RWPE2 (cell line): Measurements from ENCODE around the gene GNGT2.
A peak's percentile ranks its signal among the peaks of the same experiment; 100 is the strongest.

Experiments
- ATAC-seq: fragments of 200-7000 bp; cut with Tn5 transposase; 3 replicates; pipeline ENCODE4 v1.9.1; 2021; ENCODE audit warnings: low read depth
- DNase-seq: peaks from one replicate; pipeline ENCODE4 v3.0.0-alpha.2; 2020; ENCODE audit warnings: low spot score
- H3K27ac ChIP-seq: fragments of 450-650 bp; 2 replicates; pipeline ENCODE4 v1.5.1; 2017; ENCODE audit warnings: mild to moderate bottlenecking; ENCODE audit not compliant: poor library complexity, severe bottlenecking
- H3K27me3 ChIP-seq: fragments of 250-450 bp; sonication (Bioruptor Pico); 2 replicates; pipeline ENCODE4 v1.5.1; 2021; ENCODE audit warnings: mild to moderate bottlenecking, moderate library complexity; ENCODE audit not compliant: insufficient read depth, poor library complexity, severe bottlenecking
- H3K36me3 ChIP-seq: fragments of 250-450 bp; sonication (Bioruptor Pico); 2 replicates; pipeline ENCODE4 v1.5.1; 2020; ENCODE audit warnings: low read depth, mild to moderate bottlenecking, moderate library complexity
- H3K4me1 ChIP-seq: fragments of 250-450 bp; sonication (Bioruptor Pico); 2 replicates; pipeline ENCODE4 v1.5.1; 2021; ENCODE audit warnings: mild to moderate bottlenecking, moderate library complexity; ENCODE audit not compliant: insufficient read depth, poor library complexity, severe bottlenecking
- H3K4me3 ChIP-seq: fragments of 250-450 bp; sonication (Bioruptor Pico); 2 replicates; pipeline ENCODE4 v1.5.1; 2021; ENCODE audit warnings: mild to moderate bottlenecking, moderate library complexity; ENCODE audit not compliant: severe bottlenecking
- H3K9me3 ChIP-seq: fragments of 250-450 bp; sonication (Bioruptor Pico); 2 replicates; pipeline ENCODE4 v1.5.1; 2021; ENCODE audit warnings: mild to moderate bottlenecking, moderate library complexity; ENCODE audit not compliant: severe bottlenecking
- CTCF ChIP-seq: fragments of 450-650 bp; IDR thresholded peaks from one replicate; pipeline ENCODE4 v1.5.1; 2017; ENCODE audit warnings: mild to moderate bottlenecking, moderate library complexity; ENCODE audit not compliant: poor library complexity, severe bottlenecking

The GNGT2 gene

GRCh38 chr17:49210158-49211029 is at the start of gene GNGT2, which contains the start of gene ABI3:
TSS of gene GNGT2 (minus strand) at chr17:49210574. CDS start at chr17:49207422, 3,152 bp downstream.
TSS of gene ABI3 (plus strand) at chr17:49210707. CDS start at chr17:49210725, 18 bp downstream.
- Histone ChIP-seq H3K4me1 (no peaks in the 10 kb centered on the region), H3K27me3 (no peaks in the 10 kb centered on the region), H3K4me3 (no peak within 1 kb of the TSS), H3K27ac (no peak within 1 kb of the TSS), H3K36me3 (no peaks in the 10 kb centered on the region), H3K9me3 (no peaks in the 10 kb centered on the region)
- no peak for TF ChIP-seq CTCF
- DNase-seq (no peak), ATAC-seq (no peak)

- no peaks in the 10 kb centered on the region for H3K36me3 ChIP-seq
- no peak overlapping the region for H3K27ac ChIP-seq
- H3K9me3 ChIP-seq, result no peaks in the 10 kb centered on the region
- no peaks in the 10 kb centered on the region for H3K4me1 ChIP-seq
- H3K4me3 ChIP-seq, result peak overlapping the region; percentile 45
- TF ChIP-seq CTCF, result no peak
- DNase-seq, result no peak
- ATAC-seq, result no peak
- H3K27me3 ChIP-seq, result no peaks in the 10 kb centered on the region
These were observed 49.3 kb upstream of the GNGT2 start for GRCh38 chr17:49259663-49260010.

- Histone ChIP-seq H3K9me3 (no peaks in the 10 kb centered on the region), H3K36me3 (no peaks in the 10 kb centered on the region)
- no peak for TF ChIP-seq CTCF
These were observed 48.0 kb upstream of the GNGT2 start for GRCh38 chr17:49258394-49258793.

GRCh38 chr17:49255125-49255524 is 44.8 kb upstream of the GNGT2 start:
- TF ChIP-seq CTCF, result no peak
- H3K4me3 ChIP-seq, result no peak overlapping the region
- H3K27ac ChIP-seq, result no peak overlapping the region
- no peaks in the 10 kb centered on the region for H3K9me3 ChIP-seq
- no peaks in the 10 kb centered on the region for H3K27me3 ChIP-seq
- H3K4me1 ChIP-seq, result no peaks in the 10 kb centered on the region
- no peaks in the 10 kb centered on the region for H3K36me3 ChIP-seq
- DNase-seq, result no peak
- ATAC-seq, result no peak

More at GRCh38 chr17:49258394-49258793, 48.0 kb upstream of the GNGT2 start:
- Histone ChIP-seq H3K27ac (no peak overlapping the region), H3K27me3 (no peaks in the 10 kb centered on the region), H3K4me3 (no peak overlapping the region), H3K4me1 (no peaks in the 10 kb centered on the region)
- ATAC-seq, result no peak
- DNase-seq, result no peak

GRCh38 chr17:49254066-49254465 is 43.7 kb upstream of the GNGT2 start:
- Histone ChIP-seq H3K4me1 (no peaks in the 10 kb centered on the region), H3K27ac (no peak overlapping the region), H3K4me3 (no peak overlapping the region), H3K36me3 (no peaks in the 10 kb centered on the region), H3K27me3 (no peaks in the 10 kb centered on the region), H3K9me3 (no peaks in the 10 kb centered on the region)
- DNase-seq (no peak), ATAC-seq (no peak)
- no peak for TF ChIP-seq CTCF
